ENCODE results near the gene KRT35.

Gene KRT35

DNA sequence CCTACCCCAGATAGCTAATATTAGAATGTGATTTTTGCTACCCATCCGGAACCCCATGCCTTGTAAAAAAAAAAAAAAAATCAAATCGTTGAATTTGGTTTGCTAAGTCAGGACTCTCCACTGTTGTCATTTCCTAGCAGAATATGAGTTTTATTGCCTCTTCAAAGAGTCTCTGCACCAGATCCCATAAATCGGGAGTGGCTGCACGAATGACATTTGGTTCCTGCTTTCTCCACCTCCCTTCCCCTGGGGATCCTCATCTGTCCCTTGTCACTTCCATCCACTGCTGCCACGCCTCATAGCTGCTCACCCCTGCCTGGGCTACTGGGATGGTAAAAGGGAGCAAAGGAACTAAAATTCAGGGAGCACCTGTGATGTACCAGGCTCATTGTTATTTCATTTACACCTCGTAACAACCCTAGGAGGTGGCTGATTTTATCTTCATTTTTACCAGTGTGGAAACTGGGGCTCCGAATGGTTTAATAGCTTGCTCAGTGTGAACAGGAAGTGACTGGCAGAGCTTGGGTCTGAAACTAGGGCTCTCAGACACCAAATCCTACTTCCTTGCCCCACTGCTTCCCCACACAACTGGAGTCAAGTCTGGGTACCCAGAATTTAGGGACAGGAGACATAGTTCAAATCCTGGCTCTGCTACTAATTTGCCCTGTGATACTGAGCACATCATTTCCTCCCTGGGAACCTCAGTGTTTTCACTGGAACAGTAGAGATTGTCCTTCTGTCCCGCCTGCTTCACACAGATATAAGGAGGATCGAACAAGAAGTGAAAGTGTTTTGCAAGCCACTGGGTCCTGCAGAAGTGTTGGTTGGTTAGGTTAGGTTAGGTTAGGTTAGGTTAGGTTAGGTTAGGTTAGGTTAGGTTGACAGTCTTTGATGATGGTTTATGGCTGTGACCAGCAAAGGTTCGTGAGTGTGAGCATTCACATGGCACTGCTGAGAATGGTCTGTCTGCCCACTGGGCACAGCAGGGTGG lies 9.3 kb upstream of the KRT35 start:
- DNase-seq: no peak

DNA sequence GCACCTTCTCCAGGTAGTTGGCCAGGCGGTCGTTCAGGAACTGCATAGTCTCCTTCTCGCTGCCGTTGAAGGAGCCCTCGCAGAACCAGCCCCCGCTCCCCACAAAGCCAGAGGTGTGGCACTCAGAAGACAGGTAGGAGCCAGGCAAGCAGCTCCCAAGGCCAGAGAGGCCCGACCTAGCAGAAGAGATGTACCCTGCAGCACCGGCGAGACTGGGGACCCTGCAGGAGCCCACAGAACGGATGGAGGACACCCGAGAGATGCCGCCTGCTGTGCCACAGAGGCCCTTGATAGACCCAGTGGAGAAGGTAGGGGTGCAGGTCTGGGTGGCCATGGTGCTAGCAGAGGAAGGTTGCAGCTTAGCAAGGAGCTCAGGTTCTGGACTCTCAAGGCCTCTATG lies 8.6 kb upstream of the KRT35 start, which contains the start of gene KRT36:
TSS of gene KRT36 (minus strand) at position 380 of the 400 bp plus-strand sequence. CDS start at position 334, 46 bp downstream.
- no peak for DNase-seq

DNA sequence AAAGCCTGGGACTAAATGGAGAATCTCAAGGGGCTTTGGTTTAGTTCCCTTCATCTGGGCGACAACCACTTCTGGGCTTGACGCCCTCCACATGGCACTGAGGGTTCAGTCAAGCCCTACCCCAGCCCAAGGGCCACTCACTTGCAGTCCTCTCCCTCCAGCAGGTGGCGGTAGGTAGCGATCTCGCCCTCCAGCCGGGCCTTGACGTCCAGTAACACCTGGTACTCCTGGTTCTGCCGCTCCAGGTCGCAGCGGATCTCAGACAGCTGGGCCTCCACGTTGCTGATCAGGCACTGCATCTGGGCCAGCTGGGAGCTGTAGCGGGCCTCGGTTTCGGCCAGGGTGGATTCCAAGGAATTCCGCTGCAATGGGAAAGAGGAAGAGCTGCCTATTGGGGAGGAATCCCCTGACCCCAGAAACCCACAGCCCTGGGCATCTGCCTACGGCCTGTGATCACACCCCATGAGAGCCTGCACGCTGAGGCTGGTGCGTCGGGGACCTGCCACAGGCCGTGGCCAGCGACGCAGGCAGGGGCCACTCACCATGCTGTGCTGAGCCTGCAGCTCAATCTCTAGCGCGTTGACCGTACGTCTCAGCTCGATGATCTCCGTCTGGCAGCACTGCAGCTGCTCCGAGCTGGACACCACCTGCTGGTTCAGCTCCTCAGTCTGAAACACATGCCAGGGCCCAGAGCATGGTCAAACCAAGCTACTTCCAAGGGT lies 6.0 kb upstream of the KRT35 start:
- no peak for DNase-seq

DNA sequence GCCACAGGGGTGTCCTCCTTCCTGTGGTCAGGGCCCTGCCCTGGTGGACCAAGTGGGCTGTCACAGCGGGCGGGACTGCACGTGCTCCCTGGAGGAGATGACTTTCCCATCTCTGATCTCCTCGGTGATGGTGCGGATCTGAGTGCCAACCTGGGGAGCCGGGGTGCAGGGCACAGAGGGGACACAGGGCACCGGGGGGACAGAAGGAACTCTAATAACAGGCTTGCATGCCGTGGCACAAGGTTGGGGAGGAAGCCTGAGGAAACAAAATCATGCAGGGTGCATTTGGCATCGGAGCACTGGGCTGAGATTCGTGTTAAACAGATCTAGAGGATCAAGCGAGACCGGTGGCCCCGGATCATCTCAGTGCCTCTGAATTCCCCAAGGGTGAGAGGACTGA lies 5.4 kb upstream of the KRT35 start:
- DNase-seq: no peak

DNA sequence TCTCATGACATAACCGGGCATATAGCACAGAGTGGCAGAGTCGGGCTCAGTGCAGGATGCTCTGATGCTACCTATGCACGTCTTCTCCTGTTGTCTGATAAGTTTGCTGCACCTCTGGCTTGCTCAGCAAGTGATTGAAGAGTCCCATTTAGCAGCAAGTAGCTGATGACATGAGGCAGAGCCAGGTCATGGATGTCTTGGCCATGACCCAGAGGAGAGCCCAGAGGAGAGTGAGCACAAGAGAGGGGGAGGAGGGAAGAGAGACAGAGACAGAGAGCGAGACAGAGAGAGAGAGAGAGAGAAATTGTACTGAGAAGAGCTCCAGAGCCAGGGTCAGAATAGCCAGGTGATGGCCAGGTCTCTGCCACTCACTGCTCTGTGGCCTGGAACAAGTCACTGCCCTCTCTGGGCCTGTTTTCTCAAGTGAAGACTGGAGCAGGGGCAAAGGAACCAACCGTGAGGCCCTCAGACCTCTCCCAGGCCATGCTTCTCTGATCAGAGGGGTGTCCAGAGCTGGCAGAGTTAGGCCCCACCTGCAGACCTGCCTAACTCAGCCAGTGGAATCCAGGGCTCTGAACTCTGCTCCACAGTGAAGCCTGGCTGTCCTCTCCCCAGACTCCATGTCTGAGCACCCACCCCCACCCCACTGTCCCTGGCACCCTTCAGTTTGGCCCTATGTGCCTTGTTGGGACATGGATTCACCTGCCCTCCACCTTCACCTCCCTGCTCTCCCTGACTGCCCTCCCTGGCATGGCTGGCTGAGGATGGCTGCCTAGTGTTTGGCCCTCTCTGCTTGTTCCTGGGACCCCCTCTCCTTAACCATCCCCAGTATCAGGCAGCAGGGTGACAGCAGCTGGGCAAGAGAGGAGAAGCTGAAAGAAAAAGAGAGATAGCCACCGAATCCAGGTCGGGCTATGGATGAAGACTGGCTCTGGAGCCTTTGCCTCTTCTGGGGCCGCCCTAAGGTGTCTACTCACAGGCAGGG lies 4.3 kb upstream of the KRT35 start:
- no peak for DNase-seq

DNA sequence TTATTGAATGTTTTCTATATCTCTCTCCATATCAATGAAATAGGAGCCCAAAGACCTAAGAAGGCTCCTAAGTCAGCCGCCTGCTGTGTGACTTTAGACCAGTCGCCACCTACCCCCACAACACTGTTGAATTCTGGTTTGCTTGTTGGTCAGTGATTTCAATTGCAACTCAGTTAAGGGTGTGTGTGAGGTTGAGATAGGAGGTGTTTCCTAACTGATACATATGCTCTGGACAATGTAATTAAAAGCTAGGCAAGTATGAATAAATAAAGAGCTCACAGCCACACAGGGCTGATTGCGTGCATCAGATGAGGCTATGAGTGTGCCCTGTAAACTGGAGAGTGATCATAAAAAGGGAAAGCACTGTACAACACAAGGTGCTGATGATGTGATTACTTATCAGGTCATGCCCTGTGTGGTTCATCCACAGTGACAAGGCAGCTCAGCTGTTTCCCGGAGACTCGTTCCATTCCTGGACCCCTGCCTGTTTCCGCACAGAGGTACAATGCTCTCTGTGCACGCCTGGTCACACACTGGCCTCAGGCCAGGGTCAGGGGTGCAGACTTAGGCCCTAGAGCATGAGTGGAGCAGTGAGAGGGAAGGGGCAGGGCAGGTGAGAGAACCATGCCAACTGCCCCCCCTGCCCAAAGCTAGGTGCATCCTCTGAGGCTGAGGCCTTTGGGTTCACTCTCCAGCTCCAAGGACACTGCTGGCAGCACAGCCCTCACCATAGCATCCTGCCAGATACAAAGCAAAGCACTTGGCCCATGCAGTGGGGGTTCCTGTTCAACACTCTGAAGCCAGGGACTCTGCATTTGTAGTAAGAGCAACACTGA lies 3.3 kb upstream of the KRT35 start:
- no peak for DNase-seq

DNA sequence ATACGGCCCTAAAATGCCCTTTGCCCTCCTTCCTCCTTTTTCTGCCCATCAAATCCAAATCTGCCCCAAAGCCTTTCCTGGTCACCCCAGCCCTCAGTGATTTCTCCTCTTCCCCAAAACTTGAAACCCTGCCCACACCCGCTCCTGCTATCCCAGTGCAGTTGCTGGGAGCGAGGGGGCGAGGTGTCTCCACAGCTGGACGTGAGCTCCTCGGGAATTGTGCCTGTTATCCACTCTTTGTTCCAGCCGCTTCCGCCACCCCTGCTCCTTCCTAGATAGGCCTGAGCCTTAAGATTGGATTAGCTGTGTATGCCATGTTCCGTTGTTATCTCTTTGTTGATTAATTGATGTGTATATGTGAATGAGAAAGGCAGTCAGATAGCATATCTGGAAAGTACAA lies 2.6 kb upstream of the KRT35 start:
- no peak for DNase-seq

DNA sequence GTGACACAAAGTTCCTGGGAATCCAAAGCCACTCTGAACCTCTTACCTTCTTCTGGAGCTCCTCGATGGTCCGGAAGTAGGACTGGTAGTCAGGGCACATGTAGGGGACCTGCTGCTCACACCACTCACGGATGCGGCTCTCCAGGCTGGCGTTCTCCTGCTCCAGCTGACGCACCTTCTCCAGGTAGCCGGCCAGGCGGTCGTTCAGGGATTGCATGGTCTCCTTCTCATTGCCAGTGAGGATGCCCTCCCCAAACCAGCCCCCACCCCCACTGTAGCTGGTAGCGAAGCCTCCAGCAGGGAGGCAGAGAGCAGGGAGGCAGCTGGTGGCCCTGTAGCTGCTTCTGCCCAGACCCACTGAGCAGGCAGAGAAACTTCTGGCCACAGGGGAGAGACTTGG lies 370 bp downstream of the KRT35 start:
- no peak for DNase-seq

DNA sequence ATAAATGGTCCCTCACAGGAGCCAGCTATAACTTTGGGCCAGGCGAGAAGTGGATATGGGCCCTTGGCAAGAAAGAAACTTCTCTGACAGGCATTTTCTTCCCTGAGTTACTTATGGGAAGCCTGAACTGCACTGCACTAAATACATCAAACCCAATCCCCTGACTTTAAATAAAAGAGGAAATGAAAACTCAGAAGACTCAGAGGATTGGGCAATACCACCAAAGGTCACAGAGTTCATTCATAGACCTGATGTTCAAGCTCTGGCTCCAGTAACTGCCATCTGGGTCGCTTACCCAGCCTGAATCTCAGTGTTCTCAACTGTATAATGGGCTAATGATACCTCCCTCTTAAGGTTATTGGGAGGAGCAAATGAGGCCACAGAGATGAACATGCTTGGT lies 815 bp downstream of the KRT35 start:
- DNase-seq: no peak

DNA sequence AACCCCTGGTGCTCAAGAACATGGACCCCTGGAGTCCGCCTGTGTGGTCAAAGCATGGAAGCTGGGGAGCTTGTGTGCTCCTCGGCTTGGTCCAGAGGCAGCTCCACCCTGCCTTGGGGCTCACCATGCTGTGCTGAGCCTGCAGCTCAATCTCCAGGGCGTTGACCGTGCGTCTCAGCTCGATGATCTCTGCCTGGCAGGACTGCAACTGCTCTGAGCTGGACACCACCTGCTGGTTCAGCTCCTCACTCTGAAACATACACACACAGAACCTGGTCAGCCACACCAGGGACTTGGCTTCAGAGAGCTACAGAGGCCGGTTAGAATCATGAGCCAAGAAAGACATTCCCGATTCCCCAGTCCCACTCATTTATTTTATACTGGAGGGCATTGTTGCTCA lies 2.7 kb downstream of the KRT35 start:
- DNase-seq: no peak

DNA sequence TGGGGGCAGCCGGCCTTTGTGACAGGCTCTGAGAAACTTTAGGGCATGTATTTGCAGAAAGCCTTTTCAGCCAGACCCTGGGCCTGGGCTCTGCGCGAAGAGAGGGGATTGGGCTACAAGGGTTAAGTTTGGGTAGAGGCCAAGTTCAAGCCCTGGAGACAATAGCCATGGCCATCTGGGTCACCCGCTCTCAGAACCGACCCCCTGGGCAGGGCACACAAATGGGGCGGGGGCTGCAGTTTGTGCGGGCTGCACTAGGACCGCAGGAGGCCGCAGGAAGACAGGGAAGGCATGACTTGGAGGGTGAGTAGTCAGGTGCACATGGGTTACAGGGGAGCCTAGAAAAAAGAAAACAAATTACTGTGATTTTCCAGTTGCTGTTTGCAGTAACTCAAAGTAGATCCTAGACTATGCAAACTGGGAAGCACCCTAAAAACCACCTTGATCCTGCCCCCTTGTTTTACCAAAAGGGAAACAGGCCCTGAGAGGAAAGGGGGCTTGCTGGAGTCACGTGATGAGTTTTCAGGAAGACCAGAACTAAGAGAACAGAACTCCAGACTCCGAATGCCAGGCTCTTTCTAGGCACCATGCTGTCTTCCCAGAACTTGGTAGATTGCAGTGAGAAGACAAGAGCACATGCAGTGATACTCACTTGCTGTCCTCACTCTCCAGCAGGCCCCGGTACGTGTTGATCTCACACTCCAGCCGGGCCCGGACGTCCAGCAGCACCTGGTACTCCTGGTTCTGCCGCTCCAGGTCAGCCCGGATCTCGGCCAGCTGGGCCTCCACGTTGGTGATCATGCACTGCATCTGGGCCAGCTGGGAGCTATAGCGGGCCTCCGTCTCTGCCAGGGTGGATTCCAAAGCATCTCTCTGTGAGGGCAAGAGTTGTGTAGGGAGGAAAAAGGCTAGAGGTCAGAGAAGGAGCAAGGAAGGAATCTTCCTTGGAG lies 3.8 kb downstream of the KRT35 start:
- no peak for DNase-seq

DNA sequence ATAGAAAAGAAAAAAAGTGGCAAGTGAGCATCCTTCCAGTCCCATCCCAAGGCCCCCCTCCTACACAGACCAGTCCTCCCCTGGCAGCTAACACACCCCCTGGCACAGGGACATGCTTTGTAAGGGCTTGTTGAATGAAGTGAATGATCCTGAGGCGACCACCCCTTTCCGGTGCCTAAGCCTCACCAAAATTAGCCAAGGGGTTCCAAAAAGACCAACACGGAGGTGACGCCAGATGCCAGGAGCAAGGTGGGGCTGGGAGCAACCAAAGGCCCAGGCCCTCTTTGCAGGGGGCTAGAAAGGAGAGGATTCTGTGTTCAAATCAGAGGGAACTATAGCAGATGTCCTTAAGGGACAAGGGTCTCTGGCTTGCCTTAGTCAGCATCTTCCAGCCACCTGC lies 5.5 kb downstream of the KRT35 start:
- DNase-seq: no peak

DNA sequence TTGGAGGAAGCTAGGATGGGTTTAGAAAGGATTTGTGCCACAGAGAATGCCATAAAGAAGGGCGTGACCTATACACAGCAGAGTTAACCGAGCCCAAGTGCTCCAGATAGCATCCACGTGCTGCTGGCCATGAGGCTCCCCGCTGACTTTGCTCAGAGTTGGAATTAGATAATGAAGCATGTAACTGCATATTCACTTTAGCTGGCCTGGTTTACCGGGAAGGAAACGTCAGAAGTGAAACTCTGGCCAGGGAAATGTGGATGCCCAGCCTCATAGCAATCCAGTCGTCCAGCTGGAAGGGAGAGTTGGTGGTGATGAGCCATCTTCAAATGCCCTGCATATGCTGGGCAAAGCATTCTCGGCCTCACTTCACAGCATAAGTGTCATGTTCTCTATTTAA lies 6.1 kb downstream of the KRT35 start:
- DNase-seq: no peak

DNA sequence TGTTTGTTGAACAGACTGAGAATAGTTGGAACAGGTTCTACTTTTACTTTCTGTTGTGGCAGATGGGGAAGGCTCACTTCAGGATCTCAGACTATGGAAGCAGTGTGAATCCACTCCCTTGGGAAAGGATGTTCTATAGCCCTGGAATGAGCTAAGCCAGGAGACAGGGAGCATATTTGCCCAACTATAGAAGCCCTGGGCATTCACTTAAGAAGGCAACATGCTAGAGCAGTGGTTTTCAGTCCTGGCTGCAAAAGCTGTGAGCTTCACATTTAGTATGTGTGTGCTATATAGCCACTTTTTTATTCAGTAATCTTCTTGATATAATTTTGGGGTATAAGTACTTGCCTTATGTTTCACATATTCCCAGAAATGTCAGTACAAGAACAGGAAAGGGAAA lies 12.6 kb downstream of the KRT35 start:
- no peak for DNase-seq

DNA sequence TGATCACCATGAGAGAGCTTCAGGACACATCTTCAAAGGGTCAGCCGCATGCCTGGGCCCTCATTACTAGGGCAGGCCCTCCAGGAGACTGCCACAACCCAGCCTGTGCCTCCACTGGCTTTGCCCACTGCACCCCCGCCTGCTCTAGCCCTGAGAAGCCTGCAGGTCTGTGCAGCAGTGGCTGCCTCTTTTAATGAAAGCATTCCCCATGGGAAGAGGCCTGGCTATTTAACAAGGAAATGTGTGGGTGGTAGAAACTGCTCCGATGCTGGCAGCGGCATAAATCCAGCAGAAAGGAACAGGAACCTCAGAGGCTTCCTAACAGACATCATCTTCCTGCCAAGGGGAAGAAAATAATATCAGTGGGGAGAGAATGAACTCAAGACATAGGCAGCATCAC lies 13.4 kb downstream of the KRT35 start:
- DNase-seq: no peak

DNA sequence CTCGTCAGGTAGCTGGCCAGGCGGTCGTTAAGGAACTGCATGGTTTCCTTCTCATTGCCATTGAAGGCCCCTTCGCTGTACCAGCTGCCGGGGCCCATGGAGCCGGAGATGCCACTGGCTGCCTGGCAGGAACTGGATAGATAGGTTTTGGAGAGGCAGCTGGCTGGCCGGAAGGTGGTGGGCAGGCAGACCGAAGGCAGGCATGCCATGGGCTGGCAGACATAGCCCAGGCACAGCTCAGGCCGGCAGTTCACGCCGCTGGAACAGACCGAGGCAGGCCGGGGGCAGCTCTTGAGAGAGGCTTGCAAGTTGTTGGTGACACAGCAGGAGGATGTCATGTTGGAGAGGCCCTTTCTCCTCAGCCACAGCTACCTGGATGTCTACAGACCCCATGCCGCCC lies 14.0 kb downstream of the KRT35 start, which contains the start of gene KRT32:
TSS of gene KRT32 (minus strand) at position 399 of the 400 bp plus-strand sequence. CDS start at position 338, 61 bp downstream.
- DNase-seq: no peak

DNA sequence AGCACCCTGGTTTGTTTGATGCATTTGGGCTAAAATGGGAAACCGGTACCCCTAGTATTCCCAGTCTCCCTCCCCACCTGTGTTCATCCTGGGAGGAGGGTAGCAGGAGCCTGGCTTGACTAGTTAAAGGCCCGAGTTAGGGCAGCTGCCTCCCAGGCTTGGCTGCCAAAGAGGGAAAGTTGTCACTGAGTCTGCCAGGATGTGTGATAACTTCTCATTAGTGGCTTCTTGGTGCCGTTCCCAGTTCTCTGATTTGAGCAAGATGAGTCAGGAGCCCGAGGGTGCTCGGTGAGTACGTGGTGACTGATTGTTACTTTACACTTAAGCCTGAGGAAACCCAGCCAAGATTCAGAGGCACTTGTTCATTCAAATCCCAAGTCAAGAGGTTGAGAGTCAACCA lies 16.3 kb downstream of the KRT35 start:
- peak in 2 of 51 donors; percentile 44 to 47 for DNase-seq

DNA sequence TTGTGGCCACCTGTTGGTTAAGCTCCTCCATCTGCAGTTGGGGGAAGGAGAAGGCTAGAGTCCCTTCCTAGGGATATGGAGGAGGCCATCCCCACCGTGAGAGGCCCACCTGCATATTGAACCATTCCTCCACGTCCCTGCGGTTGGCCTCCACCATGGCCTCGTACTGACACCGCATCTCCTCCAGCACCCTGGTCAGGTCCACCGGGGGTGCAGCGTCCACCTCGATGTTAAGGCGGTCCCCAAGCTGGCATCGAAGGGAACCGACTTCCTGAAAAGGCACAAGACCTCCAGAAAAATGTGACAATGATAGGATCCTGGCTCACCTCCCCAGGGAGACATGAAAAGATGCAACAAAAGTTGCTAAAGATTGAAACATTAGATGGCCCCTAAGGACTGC lies 16.8 kb downstream of the KRT35 start:
- no peak for DNase-seq

DNA sequence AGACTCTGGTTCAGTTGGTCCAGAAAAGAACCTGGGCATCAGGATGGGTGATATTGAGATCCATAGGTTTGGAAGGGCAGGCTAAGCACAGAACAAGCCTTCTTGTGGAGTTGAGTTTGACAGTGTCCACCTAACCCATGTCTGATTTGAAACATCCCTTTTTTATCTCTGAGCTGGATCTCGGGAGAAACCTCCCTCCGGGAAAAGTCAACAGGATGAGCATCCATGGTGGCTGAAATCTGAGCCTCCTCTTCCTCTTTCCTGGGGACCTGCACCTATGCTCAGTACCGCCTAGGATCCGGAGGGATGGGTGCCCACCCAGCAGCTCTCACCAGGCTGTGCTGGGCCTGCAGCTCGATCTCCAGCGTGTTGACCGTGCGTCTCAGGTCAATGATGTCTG lies 17.2 kb downstream of the KRT35 start:
- DNase-seq: no peak
